Measurements from ENCODE around the gene KCNA1. TPM values are rescaled to one million over a fixed set of nuclear protein-coding genes. Genes with fewer than 3 reads are reported as not detected.

The KCNA1 gene
- total and polyA plus RNA-seq, 12 donors = 0.22 TPM; not detected in 11

GRCh38 chr12:4947253-4947652, 37.5 kb downstream of the KCNA1 start:
- Histone ChIP-seq H3K4me1 (no peaks in the 10 kb centered on the region), H3K36me3 (no peaks in the 10 kb centered on the region), H3K27me3 (peaks cover 0 to 52% (median 28%) of the 10 kb centered on the region in 7 donors), H3K4me3 (no peak overlapping the region), H3K27ac (no peak overlapping the region), H3K9me3 (no peaks in the 10 kb centered on the region)
- no peak for TF ChIP-seq CTCF (IDR thresholded peaks at IDR 0.05)
- DNase-seq (no peak), ATAC-seq (no peak)
- 69 to 74% methylated on average over 12 of the region's 12 CpGs for WGBS, 2 donors
- intact Hi-C loops (cut with DNase I) = no loop called here

- DNase-seq (no peak), ATAC-seq (no peak)
- no peaks in the 10 kb centered on the region for H3K4me1 ChIP-seq
- no peak overlapping the region for H3K27ac ChIP-seq
- H3K4me3 ChIP-seq = no peak overlapping the region
- WGBS, 2 donors = 88 to 94% methylated on average over 7 of the region's 7 CpGs
- no peaks in the 10 kb centered on the region for H3K36me3 ChIP-seq
- intact Hi-C loops (cut with DNase I) = no loop called here
- no peaks in the 10 kb centered on the region for H3K9me3 ChIP-seq
- no peak for TF ChIP-seq CTCF (IDR thresholded peaks at IDR 0.05)
- H3K27me3 ChIP-seq = peaks cover 0 to 66% (median 58%) of the 10 kb centered on the region in 7 donors
Measured at GRCh38 chr12:4951083-4951482, 41.4 kb downstream of the KCNA1 start.

- Histone ChIP-seq H3K4me1 (no peaks in the 10 kb centered on the region), H3K9me3 (no peaks in the 10 kb centered on the region), H3K36me3 (no peaks in the 10 kb centered on the region), H3K27ac (no peak overlapping the region), H3K4me3 (no peak overlapping the region), H3K27me3 (peaks cover 0 to 63% (median 56%) of the 10 kb centered on the region in 7 donors)
- ATAC-seq (no peak), DNase-seq (no peak)
- WGBS, 2 donors = 69 to 77% methylated on average over 3 of the region's 3 CpGs
- TF ChIP-seq CTCF (IDR thresholded peaks at IDR 0.05) = no peak
- intact Hi-C loops (cut with DNase I) = no loop called here
Measured at GRCh38 chr12:4951601-4952000, 41.9 kb downstream of the KCNA1 start.

GRCh38 chr12:4954621-4955354, 45.1 kb downstream of the KCNA1 start:
- Histone ChIP-seq H3K27me3 (peaks cover 0 to 61% (median 47%) of the 10 kb centered on the region in 7 donors), H3K4me3 (no peak overlapping the region), H3K36me3 (no peaks in the 10 kb centered on the region), H3K27ac (no peak overlapping the region), H3K4me1 (no peaks in the 10 kb centered on the region), H3K9me3 (no peaks in the 10 kb centered on the region)
- DNase-seq (no peak), ATAC-seq (no peak)
- TF ChIP-seq CTCF (IDR thresholded peaks at IDR 0.05) = no peak
- WGBS, 2 donors = 65 to 67% methylated on average over 10 of the region's 10 CpGs
- intact Hi-C loops (cut with DNase I) = no loop called here
